Psoas muscle (tissue), 8 donors: ENCODE results near the gene YY1AP1. TPM values are rescaled to one million over a fixed set of nuclear protein-coding genes. Genes with fewer than 3 reads are reported as not detected.
"Not testable (repeated sequence)": the region's sequence is repeated elsewhere in the genome, so short reads cannot be mapped to it uniquely, and the experiment has no call there.

Experiments used
- ATAC-seq, 4 donors: fragments of 200-7000 bp; cut with Tn5 transposase; one replicate each; pipeline ENCODE4 v1.9.1; 2020; ENCODE audit warnings: moderate library complexity in 3 of 4, mild to moderate bottlenecking in 2 of 4
- DNase-seq, 2 donors: peaks; one replicate each; pipeline ENCODE4 v3.0.0-alpha.2; 2020
- H3K27ac ChIP-seq: fragments of 200-600 bp; one replicate; pipeline ENCODE4 v1.8.0; 2022
- H3K27me3 ChIP-seq, 3 donors: fragments of 200-600 bp in 1 of 3; one replicate each; pipeline versions ENCODE4 v1.6.1 to v1.8.0; 2013 to 2022; ENCODE audit warnings: low read length in 2 of 3, mild to moderate bottlenecking in 2 of 3, moderate library complexity in 1 of 3; ENCODE audit not compliant: insufficient read depth in 3 of 3
- H3K36me3 ChIP-seq, 2 donors: fragments of 200-600 bp in 1 of 2; one replicate each; pipeline versions ENCODE4 v1.6.1 to v1.8.0; 2013 to 2022; ENCODE audit warnings: low read depth in 1 of 2, mild to moderate bottlenecking in 1 of 2, moderate library complexity in 1 of 2; ENCODE audit not compliant: insufficient read depth in 1 of 2
- H3K4me1 ChIP-seq: fragments of 200-600 bp; one replicate; pipeline ENCODE4 v1.8.0; 2022
- H3K4me3 ChIP-seq: fragments of 200-600 bp; one replicate; pipeline ENCODE4 v1.8.0; 2022; ENCODE audit warnings: mild to moderate bottlenecking
- H3K9me3 ChIP-seq: fragments of 200-600 bp; one replicate; pipeline ENCODE4 v1.8.0; 2022
- CTCF ChIP-seq: fragments of 200-600 bp; IDR thresholded peaks from one replicate; pipeline ENCODE4 v1.8.0; 2022; ENCODE audit warnings: antibody characterized with exemption
- WGBS, 3 donors: extraction: QIAGEN DNeasy Blood & Tissue Kit; methylation state at CpG; one replicate each; pipeline versions ENCODE4 v1.1.6 to v1.1.7; 2013; 5-methylcytosine and 5-hydroxymethylcytosine counted together
- intact Hi-C, 2 donors: fragments of 100-400 bp; cut with DNase I; formaldehyde crosslinking; loops; one replicate each; pipeline versions ENCODE4 v1.11.0 to v1.14.2; 2022
- polyA plus RNA-seq, 3 donors: library from polyadenylated mRNA; stranded (reverse); fragments of 200-250 nt; gene quantifications; one replicate each; pipeline ENCODE4 v1.2.3, GENCODE V29; 2013
- total RNA-seq, 4 donors: library from RNA; stranded (reverse); fragmentation: NEBNext Ultra II Directional in 2 of 4; extraction: Animal tissue kit (Norgen Biotek cat#: 25700) in 2 of 4; gene quantifications; one replicate each; pipeline versions ENCODE4 v1.2.1 to v1.2.4, GENCODE V29; 2021 to 2023
- donor health status: healthy with polysubstance abuse.
- donor health status: DM: no; HTN: no; CAD: no; lungs with moderate emphysema.
- donor health status: Bipolar disorder and iron deficiency.
- donor health status: healthy.
- donor health status: DM: yes; HTN: yes; CAD: no.
- donor health status: DM: no; HTN: no; CAD: no.
- donor health status: DM: no; HTN: no; CAD: no.
- donor health status: DM: yes; HTN: yes; CAD: no.

YY1AP1 gene
- total and polyA plus RNA-seq, 7 donors: 58.3 to 105 (median 80.0) TPM

DNA sequence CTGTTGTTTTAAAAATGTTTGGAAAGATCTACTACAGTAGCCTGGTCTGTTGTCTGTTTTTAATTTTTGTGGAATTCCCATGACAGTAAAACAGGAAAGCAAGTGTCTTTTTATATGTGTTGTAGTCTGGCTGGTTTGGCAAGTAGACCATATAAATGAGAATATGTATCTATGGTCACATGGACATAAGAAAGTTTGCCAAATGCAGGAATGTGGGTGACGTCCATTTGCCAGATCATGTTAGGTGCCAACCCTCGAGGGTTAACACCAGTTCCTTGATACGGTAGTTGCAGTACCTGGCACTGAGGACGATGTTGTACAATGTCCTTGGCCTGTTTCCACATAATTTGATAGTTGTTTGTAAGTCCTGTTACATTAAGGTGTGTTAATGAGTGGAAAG, 6.5 kb upstream of the YY1AP1 start:
- DNase-seq: no peak
- WGBS, 3 donors: 7 to 8% (median 7%) methylated on average over 4 of the region's 4 CpGs
- Histone ChIP-seq H3K36me3 (peaks cover 0 to 18% of the 10 kb centered on the region in 2 donors), H3K9me3 (no peaks in the 10 kb centered on the region), H3K4me3 (no peak overlapping the region), H3K4me1 (peaks cover 28% of the 10 kb centered on the region), H3K27ac (no peak overlapping the region), H3K27me3 (no peaks in the 10 kb centered on the region)
- intact Hi-C loops: no loop called here
- TF ChIP-seq CTCF: no peak
- ATAC-seq: peak in 3 of 4 donors; percentile 81 to 92 (median 90)

DNA sequence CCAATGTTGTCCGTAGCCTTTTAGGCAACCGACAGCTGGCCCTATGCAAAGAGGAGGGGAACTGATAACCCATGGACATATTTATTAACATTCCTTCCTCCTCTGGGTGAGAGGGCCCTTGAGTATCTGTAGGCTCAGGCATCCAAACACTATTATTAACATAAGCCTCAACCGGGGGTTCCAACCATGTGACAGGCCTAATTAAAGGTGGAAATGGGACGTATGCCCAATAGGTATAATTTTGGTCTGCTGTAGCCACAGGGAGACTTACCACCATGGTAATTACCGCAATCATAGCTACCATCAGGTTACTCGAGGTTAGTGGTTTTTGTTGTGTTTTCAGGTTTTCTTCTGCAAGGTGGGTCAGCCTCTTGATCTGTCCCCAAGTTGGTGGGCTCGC, 5.6 kb upstream of the YY1AP1 start:
- Histone ChIP-seq H3K36me3 (peaks cover 0 to 18% of the 10 kb centered on the region in 2 donors), H3K27ac (no peak overlapping the region), H3K27me3 (no peaks in the 10 kb centered on the region), H3K4me3 (no peak overlapping the region), H3K4me1 (peaks cover 33% of the 10 kb centered on the region), H3K9me3 (no peaks in the 10 kb centered on the region)
- intact Hi-C loops: no loop called here
- no peak for ATAC-seq
- TF ChIP-seq CTCF: no peak
- DNase-seq: no peak
- 73 to 78% (median 74%) methylated on average over 7 of the region's 7 CpGs for WGBS, 3 donors

DNA sequence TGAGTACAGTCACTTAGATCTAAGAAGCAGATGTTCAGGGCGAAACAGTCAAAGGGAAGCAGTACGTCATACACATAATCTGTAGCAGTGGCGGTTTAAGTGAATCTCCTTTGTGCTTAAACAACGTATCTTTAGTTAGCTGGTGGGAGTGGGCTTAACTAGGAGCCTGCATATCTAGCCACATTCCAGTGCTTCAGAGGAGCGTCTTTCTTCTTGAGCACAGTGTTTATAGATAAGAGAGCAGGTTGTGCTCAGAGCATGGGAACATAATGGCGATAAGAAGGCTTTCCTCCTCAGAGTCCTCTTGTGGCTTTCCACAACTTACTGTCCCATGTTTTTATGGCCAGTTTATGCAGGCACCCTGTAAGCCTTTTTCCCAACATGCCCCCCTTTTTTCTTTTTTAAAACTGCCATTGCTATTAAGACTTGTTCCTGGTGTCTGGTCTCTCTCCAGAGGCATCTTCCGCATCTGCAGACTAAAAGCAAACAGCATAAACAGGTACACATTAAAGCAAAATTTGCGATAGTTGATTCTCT, 3.5 kb upstream of the YY1AP1 start:
- Histone ChIP-seq H3K27me3 (no peaks in the 10 kb centered on the region), H3K27ac (no peak overlapping the region), H3K4me1 (peaks cover 33% of the 10 kb centered on the region), H3K9me3 (no peaks in the 10 kb centered on the region), H3K4me3 (no peak overlapping the region), H3K36me3 (peaks cover 0 to 18% of the 10 kb centered on the region in 2 donors)
- WGBS, 3 donors: 96 to 98% (median 97%) methylated on average over 8 of the region's 8 CpGs
- intact Hi-C loops: no loop called here
- TF ChIP-seq CTCF: no peak
- no peak for ATAC-seq
- DNase-seq: no peak

GRCh38 chr1:155689081-155689607, 570 bp upstream of the YY1AP1 start, which contains the start of gene DAP3:
Gene DAP3, plus strand, starts transcription at chr1:155689091. Its CDS starts 20,689 bp downstream, at chr1:155709780.
- H3K27me3 ChIP-seq, intact Hi-C loops, DNase-seq, H3K9me3 ChIP-seq: not testable (repeated sequence)
- peak in 2 of 4 donors; percentile 3 to 4 for ATAC-seq
- Histone ChIP-seq H3K36me3 (peaks cover 0 to 18% of the 10 kb centered on the region in 2 donors), H3K4me3 (peak within 1 kb of the TSS; percentile 99), H3K27ac (peak within 1 kb of the TSS; percentile 95), H3K4me1 (peaks cover 37% of the 10 kb centered on the region)
- WGBS, 3 donors: 0 to 1% (median 1%) methylated on average over 26 to 28 of the region's 28 CpGs
- peak; percentile 2 for TF ChIP-seq CTCF

- 0 to 1% (median 0%) methylated on average over 14 to 28 of the region's 35 CpGs for WGBS, 3 donors
- ATAC-seq (peak; percentile 51 to 65 (median 63)), DNase-seq (peak in 1 of 2 donors; percentile 54)
- intact Hi-C loops, H3K27me3 ChIP-seq, H3K9me3 ChIP-seq: not testable (repeated sequence)
- Histone ChIP-seq H3K4me1 (peaks cover 42% of the 10 kb centered on the region), H3K36me3 (peaks cover 0 to 18% of the 10 kb centered on the region in 2 donors), H3K4me3 (peak overlapping the region; percentile 99), H3K27ac (peak overlapping the region; percentile 95)
Observed at GRCh38 chr1:155687705-155688323, 760 bp downstream of the YY1AP1 start.
